ENCODE measurements around the gene ABTB2. TPM values are rescaled to one million over a fixed set of nuclear protein-coding genes. Genes with fewer than 3 reads are reported as not detected.

The ABTB2 gene
- total and polyA plus RNA-seq, 2 of the 8 experiments (the other 6 are each of a cell fraction or from before 2014, with no cell fraction given), result 7.7 to 10.2 TPM

DNA sequence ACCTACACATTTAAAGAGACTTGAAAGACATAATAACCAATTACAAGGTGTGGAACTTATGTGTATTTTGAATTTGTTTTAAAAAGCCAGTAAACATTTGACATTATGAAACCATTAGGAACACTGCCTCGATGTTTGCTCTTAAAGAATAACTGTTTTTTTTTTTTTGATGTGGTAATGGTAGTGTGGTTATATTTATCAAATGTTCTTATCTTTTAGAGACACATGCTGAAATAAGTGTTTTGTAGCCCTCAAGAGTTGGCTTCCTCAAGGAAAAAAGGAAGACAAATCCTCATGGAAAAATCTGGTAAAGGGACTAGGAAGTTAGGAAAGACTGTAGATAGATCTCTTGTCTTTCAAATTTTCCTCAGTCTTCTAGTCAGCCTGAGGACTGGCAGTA is 2.2 kb upstream of the ABTB2 start:
- Histone ChIP-seq H3K14ac (ENCODE audit: insufficient read length) (no peak overlapping the region), H3K4me2 (ENCODE audit: insufficient read depth in 1 of 2, low read depth in 2 of 2, low read length in 2 of 2) (no peak overlapping the region; a peak in 1 of 4 replicates), H2AK5ac (ENCODE audit: low read depth, low read length) (no peak overlapping the region), H2BK120ac (replicated peaks; ENCODE audit: low read depth, low read length) (no peak overlapping the region), H3K9ac (replicated peaks in 1 of 4; ENCODE audit: extremely low read depth in 1 of 4, low read depth in 3 of 4, low read length in 3 of 4) (no peak overlapping the region), H3K18ac (ENCODE audit: extremely low read depth, low read length) (no peak overlapping the region), H4K8ac (ENCODE audit: extremely low read depth, insufficient read depth, low read length) (no peak overlapping the region), H3K9me3 (ENCODE audit: insufficient read depth in 2 of 2, low read depth in 1 of 2, low read length in 1 of 2) (no peaks in the 10 kb centered on the region), H3K79me2 (ENCODE audit: control insufficient read depth in 1 of 2, insufficient read depth in 2 of 2, low read length in 2 of 2) (peaks cover 0 to 8% of the 10 kb centered on the region in 2 experiments; a peak in 2 of 4 replicates), H3K4me3 (ENCODE audit: extremely low read depth in 1 of 4, insufficient read depth in 2 of 4, low read depth in 3 of 4, low read length in 4 of 4) (no peak overlapping the region), H3K79me1 (ENCODE audit: low read depth, low read length) (no peaks in the 10 kb centered on the region), H3K23ac (ENCODE audit: insufficient read length) (no peak overlapping the region), H3K4ac (replicated peaks; ENCODE audit: insufficient read length, low read depth, low read length) (no peak overlapping the region), H4K91ac (replicated peaks; ENCODE audit: insufficient read length, low read length) (no peak overlapping the region), H3K27me3 (replicated peaks in 1 of 4; ENCODE audit: control insufficient read depth in 3 of 4, extremely low read depth in 1 of 4, insufficient read depth in 3 of 4, low read length in 3 of 4) (peaks cover 5 to 30% (median 23%) of the 10 kb centered on the region in 4 experiments), H4K5ac (ENCODE audit: insufficient read length, low read depth, low read length) (no peak overlapping the region), H2BK20ac (ENCODE audit: low read length) (no peak overlapping the region), H3K27ac (ENCODE audit: low read depth, low read length) (no peak overlapping the region), H2BK15ac (ENCODE audit: low read length) (no peak overlapping the region), H3K36me3 (ENCODE audit: control insufficient read depth in 2 of 4, insufficient read depth in 4 of 4, low read length in 3 of 4) (no peaks in the 10 kb centered on the region), H4K20me1 (replicated peaks in 1 of 2; ENCODE audit: control insufficient read depth in 1 of 2, insufficient read depth in 2 of 2, low read length in 2 of 2) (peaks cover 13 to 15% of the 10 kb centered on the region in 2 experiments), H3K4me1 (replicated peaks in 1 of 4; ENCODE audit: control insufficient read depth in 3 of 4, insufficient read depth in 4 of 4, low read length in 3 of 4) (peaks cover 0 to 21% (median 8%) of the 10 kb centered on the region in 4 experiments; a peak in 5 of 7 replicates), H3K56ac (replicated peaks; ENCODE audit: insufficient read length, low read depth, low read length) (no peak overlapping the region), H2AFZ (ENCODE audit: low read length) (no peak overlapping the region), H3K23me2 (ENCODE audit: low read depth, low read length) (peaks cover 20% of the 10 kb centered on the region), H2BK5ac (ENCODE audit: low read depth, low read length) (no peak overlapping the region), H2BK12ac (ENCODE audit: low read depth, low read length) (no peak overlapping the region)
- ChIA-PET POLR2A (ENCODE audit: partially characterized antibody) (no interaction called here), CTCF (ENCODE audit: partially characterized antibody) (interaction anchor here (1.6 to 6.1 kb wide), 3 partner anchors 186 to 210 kb away, joined by 4 to 42 read pairs (median 15); no protein-coding TSS in a partner anchor)
- 69% methylated on average over 1 of the region's 1 CpG; no CpG with 5 or more reads in 1 of the 2 experiments for WGBS, 2 experiments (ENCODE audit: extremely low coverage in 1 of 2, insufficient coverage in 1 of 2, insufficient read length in 1 of 2, insufficient replicate concordance in 2 of 2, low coverage in 1 of 2, low lambda C conversion rate in 2 of 2, missing lambda C conversion rate in 1 of 2)
- DNase-seq (ENCODE audit: low read depth in 1 of 2, low spot score in 2 of 2) (no peak), FAIRE-seq (no peak)
- TF ChIP-seq RNF2 (IDR thresholded peaks at IDR 0.05; ENCODE audit: borderline replicate concordance, low read depth, low read length, missing control alignments, poor library complexity, severe bottlenecking) (no peak), NANOG (IDR thresholded peaks at IDR 0.05; ENCODE audit: insufficient read depth, low read depth, low read length, poor library complexity, severe bottlenecking) (no peak), EP300 (IDR thresholded peaks at IDR 0.05; ENCODE audit: borderline replicate concordance in 1 of 2, low read depth in 2 of 2, low read length in 2 of 2) (no peak)
